NCI-H2196 treated with DMSO at 0.1 percent for 48 hours (cell line): ENCODE measurements around the gene FIP1L1.
"Not testable (repeated sequence)": the region's sequence is repeated elsewhere in the genome, so short reads cannot be mapped to it uniquely, and the experiment has no call there.

Experiments
- DNase-seq: peaks from one replicate; lab custom pipeline; 2025; ENCODE audit not compliant: unreplicated experiment; lab: John Stamatoyannopoulos, UW

Gene FIP1L1, protein sequence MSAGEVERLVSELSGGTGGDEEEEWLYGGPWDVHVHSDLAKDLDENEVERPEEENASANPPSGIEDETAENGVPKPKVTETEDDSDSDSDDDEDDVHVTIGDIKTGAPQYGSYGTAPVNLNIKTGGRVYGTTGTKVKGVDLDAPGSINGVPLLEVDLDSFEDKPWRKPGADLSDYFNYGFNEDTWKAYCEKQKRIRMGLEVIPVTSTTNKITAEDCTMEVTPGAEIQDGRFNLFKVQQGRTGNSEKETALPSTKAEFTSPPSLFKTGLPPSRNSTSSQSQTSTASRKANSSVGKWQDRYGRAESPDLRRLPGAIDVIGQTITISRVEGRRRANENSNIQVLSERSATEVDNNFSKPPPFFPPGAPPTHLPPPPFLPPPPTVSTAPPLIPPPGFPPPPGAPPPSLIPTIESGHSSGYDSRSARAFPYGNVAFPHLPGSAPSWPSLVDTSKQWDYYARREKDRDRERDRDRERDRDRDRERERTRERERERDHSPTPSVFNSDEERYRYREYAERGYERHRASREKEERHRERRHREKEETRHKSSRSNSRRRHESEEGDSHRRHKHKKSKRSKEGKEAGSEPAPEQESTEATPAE

DNA sequence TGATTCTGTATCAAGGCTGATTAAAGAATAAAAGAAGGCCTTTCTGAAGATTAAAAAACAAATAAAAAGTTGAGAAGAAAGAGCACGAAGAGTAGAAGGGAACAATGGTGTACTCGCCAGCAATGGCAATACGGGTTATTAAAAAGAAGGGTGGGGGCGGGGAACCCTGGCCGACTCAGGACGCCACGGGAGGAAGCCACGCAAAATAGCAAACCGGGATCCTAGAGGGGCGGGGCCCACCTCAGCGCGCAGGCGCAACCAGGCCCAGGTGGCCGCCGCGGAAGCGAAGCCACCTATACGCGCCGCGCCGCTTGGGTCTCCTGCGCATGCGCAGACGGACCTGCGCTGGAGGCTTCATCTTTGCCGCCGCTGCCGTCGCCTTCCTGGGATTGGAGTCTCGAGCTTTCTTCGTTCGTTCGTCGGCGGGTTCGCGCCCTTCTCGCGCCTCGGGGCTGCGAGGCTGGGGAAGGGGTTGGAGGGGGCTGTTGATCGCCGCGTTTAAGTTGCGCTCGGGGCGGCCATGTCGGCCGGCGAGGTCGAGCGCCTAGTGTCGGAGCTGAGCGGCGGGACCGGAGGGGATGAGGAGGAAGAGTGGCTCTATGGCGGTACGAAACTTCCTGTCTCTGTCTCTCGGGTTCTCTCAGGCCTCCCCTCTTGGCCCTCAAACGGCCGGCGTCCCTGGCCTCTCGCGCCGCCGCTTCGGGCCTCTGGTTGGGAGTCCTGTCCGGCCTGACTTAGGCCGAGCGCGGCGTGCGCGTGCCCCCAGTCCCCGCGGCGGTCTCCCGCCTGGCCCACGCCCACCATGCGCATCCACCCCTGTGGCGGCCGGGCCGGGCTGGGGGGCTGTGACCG is at the start of gene FIP1L1:
TSS of gene FIP1L1 (plus strand) at position 323 of the 852 bp plus-strand sequence. CDS start at position 521, 198 bp downstream.
- DNase-seq = peak; percentile 53

DNA sequence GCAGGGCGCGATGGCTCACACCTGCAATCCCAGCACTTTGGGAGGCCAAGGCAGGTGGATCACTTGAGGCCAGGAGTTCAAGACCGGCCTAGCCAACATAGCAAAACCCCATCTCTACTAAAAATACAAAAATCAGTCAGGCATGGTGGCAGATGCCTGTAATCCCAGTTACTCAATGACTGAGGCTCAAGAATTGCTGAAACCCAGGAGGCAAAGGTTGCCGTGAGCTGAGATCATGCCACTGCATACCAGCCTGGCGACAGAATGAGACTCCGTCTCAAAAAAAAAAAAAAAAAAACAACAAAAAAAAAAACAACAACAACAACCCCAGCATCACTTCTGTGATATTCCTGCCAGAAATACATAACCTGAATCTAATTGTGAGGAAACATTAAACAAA is 42.5 kb upstream of the FIP1L1 start:
- DNase-seq = not testable (repeated sequence)

DNA sequence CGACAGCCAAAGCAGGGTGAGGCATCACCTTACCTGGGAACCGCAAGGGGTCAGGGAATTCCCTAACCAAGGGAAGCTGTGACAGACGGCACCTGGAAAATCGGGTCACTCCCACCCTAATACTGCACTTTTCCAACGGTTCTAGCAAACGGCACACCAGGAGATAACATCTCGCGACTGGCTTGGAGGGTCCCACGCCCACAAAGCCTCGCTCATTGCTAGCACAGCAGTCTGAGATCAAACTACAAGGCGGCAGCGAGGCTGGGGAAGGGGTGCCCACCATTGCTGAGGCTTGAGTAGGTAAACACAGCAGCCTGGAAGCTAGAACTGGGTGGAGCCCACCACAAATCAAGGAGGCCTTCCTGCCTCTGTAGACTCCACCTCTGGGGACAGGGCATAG is 37.3 kb upstream of the FIP1L1 start:
- DNase-seq = not testable (repeated sequence)

GRCh38 chr4:53346392-53346791 is 31.0 kb upstream of the FIP1L1 start:
- DNase-seq = not testable (repeated sequence)

DNA sequence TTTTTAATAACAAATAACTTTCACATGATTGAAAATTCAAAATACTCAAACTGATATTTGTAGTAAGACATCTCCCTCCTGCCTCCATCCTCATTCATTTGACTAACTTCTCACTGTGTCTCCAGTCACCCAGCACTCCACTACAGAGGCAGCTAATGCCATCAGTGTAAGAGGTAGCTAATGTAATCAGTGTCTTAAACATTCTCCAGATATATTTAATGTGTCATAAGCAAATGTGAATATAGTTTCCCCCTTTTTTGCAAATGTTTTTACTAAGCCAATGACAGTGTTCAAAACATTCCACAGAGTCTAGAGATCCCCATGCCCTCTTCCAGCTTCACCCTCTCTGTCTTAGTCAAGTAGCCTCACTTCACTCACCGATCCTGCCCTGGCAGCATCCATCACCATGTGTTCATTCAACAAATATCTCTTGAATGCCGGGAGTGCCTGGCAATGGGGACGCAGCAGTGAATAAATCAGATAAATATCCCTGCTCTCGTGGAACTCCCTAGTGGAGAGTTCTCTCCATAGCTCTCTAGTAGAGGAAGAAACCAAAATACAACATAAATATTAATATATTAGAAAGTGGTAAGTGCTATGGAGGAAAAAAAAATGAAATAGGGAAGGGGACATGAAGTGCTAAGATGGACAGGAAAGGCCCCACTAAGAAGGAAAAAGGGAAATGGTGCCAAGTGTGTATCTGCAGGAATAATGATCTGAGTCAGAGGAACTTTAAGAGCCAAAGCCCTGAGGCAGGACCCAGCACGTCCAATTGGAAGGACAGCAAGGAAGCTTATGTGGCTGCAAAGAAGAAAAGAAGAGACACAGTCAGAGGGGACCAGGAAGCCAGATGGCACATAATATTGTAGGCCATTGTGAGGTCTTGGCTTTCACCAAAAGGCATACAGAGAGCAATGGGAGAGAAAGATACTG is 30.3 kb upstream of the FIP1L1 start:
- no peak for DNase-seq

DNA sequence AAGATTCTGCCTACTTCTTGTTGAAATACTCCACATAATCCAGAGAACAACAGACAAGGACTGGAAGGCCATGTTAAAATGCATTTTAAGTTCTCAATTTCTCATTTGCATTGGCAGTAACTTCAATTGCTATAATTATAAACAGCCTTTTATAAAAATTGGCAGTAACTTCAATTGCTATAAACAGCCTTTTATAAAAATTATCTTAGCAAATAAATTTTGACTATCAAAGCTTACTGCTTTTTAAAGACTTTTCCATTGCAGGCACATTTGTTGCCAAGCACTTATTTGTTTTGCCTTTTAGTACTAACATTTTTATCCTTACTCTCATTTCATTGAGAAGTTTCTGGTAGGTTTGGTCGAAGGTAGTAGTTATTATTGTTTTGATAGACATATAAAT is 29.4 kb upstream of the FIP1L1 start:
- DNase-seq = no peak

GRCh38 chr4:53349091-53349491 is 28.4 kb upstream of the FIP1L1 start:
- DNase-seq = no peak

- DNase-seq = no peak
Measured at GRCh38 chr4:53354012-53354722, 23.3 kb upstream of the FIP1L1 start.

DNA sequence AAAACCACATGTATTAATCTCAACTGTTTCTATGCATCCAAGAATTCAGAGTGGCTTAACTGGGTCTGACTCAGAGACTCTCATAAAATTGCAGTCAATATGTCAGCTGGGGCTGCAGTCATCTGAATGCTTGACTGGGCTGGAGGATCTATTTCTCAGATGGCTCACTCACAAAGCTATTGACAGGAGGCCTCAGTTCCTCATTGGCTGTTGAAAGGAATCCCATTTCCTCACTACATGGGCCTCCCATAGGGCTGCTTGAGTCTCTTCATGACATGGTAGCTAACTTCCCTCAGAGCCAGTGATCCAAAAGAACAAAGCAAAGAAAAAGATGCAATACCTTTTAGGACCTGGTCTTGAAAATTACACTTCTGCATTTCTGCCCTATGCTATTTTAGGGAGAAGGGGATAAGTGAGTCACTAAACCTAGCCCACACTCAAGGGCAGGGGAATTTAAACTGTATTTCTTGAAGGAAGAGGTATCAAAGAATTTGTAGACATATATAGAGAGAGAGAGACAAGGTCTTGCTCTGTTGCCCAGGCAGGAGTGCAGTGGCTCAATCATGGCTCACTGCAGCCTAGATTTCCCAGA is 21.4 kb upstream of the FIP1L1 start:
- no peak for DNase-seq

- DNase-seq = no peak
Measured at GRCh38 chr4:53361451-53361850, 16.0 kb upstream of the FIP1L1 start.

GRCh38 chr4:53362093-53362492 is 15.3 kb upstream of the FIP1L1 start:
- no peak for DNase-seq

DNA sequence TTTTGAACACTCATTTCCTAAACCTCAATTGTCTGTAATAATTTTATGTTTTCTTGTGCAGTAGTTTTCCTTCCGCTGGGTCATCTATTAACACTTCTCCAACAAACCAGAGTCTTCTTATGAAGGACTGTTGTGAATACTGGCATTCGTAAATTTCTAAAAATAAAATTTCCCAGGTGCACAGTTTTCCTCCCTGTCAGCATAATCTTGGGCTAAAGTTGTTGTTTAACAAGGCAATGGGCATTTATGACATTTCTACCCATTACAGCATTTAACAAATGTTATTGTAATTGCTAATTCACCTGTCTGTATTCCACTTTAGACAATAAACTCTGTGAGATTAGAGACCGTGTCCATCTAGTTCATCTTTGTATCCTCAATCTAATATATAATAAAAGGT is 12.8 kb upstream of the FIP1L1 start:
- DNase-seq = no peak

GRCh38 chr4:53365121-53365485 is 12.3 kb upstream of the FIP1L1 start:
- no peak for DNase-seq

DNA sequence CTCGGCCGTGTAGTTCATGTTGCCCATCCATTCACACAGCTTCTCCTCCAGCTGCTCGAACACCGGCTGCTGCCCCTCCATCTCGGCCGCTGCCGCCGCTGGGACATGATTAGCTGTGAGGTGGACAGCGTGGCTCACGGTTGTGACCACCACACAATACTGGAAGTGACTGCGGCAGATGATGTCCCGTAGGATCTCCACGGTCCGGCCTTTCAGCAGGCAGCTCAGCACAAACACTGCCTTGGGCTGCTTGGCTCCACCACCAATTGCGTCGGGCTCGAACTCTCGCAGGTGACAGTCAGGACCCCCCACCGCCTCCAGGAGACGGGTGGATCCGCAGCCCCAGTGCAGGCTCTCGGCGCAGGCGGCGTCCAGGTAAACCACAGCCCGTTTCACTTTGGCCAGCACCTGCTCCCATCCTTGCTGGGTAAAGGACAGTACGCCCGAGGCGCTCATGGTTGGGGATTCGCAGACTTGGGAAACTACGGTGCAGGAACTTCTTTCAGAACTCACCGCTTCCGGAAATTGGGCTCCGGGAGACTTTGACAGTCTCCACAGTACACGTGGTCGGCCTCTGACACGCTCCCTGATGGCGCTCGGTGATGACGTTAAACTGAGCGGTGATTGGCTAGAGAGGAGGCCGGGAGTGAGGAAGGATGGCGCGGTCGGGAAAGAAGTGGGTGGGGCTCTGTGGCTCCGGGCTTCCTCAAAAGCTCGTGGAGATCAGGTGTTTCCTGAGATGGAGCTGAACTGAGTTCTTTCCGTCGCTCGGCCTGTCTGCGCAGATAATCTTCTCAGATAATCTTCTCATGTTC is 11.7 kb upstream of the FIP1L1 start, which contains the start of gene SCFD2:
TSS of gene SCFD2 (minus strand) at position 576 of the 815 bp plus-strand sequence.
- peak; percentile 67 for DNase-seq

- no peak for DNase-seq
Measured at GRCh38 chr4:53366301-53366716, 11.1 kb upstream of the FIP1L1 start.

DNA sequence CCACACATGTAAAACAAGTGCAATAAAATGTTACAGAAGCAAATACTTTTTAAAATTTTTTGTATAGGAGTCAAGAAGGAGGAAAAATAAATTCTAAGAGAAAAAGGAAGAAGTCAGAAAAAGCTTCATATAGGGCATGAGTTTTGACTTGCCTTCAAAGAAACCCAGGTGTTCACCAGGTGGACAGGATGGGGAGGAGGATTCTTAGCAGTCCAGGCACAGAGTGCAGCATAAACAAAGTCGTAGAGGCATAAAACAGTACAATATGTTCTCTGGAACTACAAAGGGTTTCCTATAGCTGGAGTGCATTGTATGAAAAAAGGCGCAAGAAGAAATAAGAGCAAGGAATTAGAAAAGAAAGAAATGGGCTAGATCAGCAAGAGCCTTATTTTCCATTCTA is 9.7 kb upstream of the FIP1L1 start:
- no peak for DNase-seq

DNA sequence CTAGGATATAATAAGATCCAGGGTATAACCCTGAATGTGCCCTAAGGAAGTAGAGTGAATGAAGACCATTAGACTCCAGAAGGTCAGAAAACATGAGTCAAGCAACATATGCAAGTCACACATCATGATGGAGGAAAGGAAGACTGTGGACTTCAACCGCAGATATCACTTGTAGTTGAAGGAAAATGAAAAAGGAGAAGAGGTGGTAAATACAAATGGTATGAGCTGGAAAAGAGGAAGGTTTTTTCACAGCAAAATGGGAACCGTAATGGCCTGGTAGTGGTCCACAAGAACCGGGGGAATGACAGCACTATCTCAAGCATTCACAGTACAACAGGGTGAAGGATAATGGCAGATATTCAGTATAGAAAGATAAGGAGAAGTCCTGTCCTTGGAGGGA is 6.4 kb upstream of the FIP1L1 start:
- no peak for DNase-seq

GRCh38 chr4:53371843-53372521 is 5.5 kb upstream of the FIP1L1 start:
- DNase-seq = no peak
